Psoas muscle (tissue), 8 donors: Measurements from ENCODE around the gene PCDH9. TPM values are rescaled to one million over a fixed set of nuclear protein-coding genes. Genes with fewer than 3 reads are reported as not detected.

ENCODE experiments used
- ATAC-seq, 4 donors: fragments of 200-7000 bp; cut with Tn5 transposase; one replicate each; pipeline ENCODE4 v1.9.1; 2020; ENCODE audit warnings: moderate library complexity in 3 of 4, mild to moderate bottlenecking in 2 of 4
- DNase-seq, 2 donors: peaks; one replicate each; pipeline ENCODE4 v3.0.0-alpha.2; 2020
- H3K27ac ChIP-seq: fragments of 200-600 bp; one replicate; pipeline ENCODE4 v1.8.0; 2022
- H3K27me3 ChIP-seq, 3 donors: fragments of 200-600 bp in 1 of 3; one replicate each; pipeline versions ENCODE4 v1.6.1 to v1.8.0; 2013 to 2022; ENCODE audit warnings: low read length in 2 of 3, mild to moderate bottlenecking in 2 of 3, moderate library complexity in 1 of 3; ENCODE audit not compliant: insufficient read depth in 3 of 3
- H3K36me3 ChIP-seq, 2 donors: fragments of 200-600 bp in 1 of 2; one replicate each; pipeline versions ENCODE4 v1.6.1 to v1.8.0; 2013 to 2022; ENCODE audit warnings: low read depth in 1 of 2, mild to moderate bottlenecking in 1 of 2, moderate library complexity in 1 of 2; ENCODE audit not compliant: insufficient read depth in 1 of 2
- H3K4me1 ChIP-seq: fragments of 200-600 bp; one replicate; pipeline ENCODE4 v1.8.0; 2022
- H3K4me3 ChIP-seq: fragments of 200-600 bp; one replicate; pipeline ENCODE4 v1.8.0; 2022; ENCODE audit warnings: mild to moderate bottlenecking
- H3K9me3 ChIP-seq: fragments of 200-600 bp; one replicate; pipeline ENCODE4 v1.8.0; 2022
- CTCF ChIP-seq: fragments of 200-600 bp; IDR thresholded peaks from one replicate; pipeline ENCODE4 v1.8.0; 2022; ENCODE audit warnings: antibody characterized with exemption
- WGBS, 3 donors: extraction: QIAGEN DNeasy Blood & Tissue Kit; methylation state at CpG; one replicate each; pipeline versions ENCODE4 v1.1.6 to v1.1.7; 2013; 5-methylcytosine and 5-hydroxymethylcytosine counted together
- intact Hi-C, 2 donors: fragments of 100-400 bp; cut with DNase I; formaldehyde crosslinking; loops; one replicate each; pipeline versions ENCODE4 v1.11.0 to v1.14.2; 2022
- polyA plus RNA-seq, 3 donors: library from polyadenylated mRNA; stranded (reverse); fragments of 200-250 nt; gene quantifications; one replicate each; pipeline ENCODE4 v1.2.3, GENCODE V29; 2013
- total RNA-seq, 4 donors: library from RNA; stranded (reverse); fragmentation: NEBNext Ultra II Directional in 2 of 4; extraction: Animal tissue kit (Norgen Biotek cat#: 25700) in 2 of 4; gene quantifications; one replicate each; pipeline versions ENCODE4 v1.2.1 to v1.2.4, GENCODE V29; 2021 to 2023
- donor health status: healthy with polysubstance abuse.
- donor health status: DM: no; HTN: no; CAD: no; lungs with moderate emphysema.
- donor health status: Bipolar disorder and iron deficiency.
- donor health status: healthy.
- donor health status: DM: yes; HTN: yes; CAD: no.
- donor health status: DM: no; HTN: no; CAD: no.
- donor health status: DM: no; HTN: no; CAD: no.
- donor health status: DM: yes; HTN: yes; CAD: no.

Gene PCDH9
- total and polyA plus RNA-seq, 7 donors, result 0.27 to 4.9 (median 2.1) TPM

- no peak for DNase-seq
- 86 to 95% (median 93%) methylated on average over 1 of the region's 1 CpG for WGBS, 3 donors
These were observed 819.8 kb downstream of the PCDH9 start for GRCh38 chr13:66410314-66410713.

DNA sequence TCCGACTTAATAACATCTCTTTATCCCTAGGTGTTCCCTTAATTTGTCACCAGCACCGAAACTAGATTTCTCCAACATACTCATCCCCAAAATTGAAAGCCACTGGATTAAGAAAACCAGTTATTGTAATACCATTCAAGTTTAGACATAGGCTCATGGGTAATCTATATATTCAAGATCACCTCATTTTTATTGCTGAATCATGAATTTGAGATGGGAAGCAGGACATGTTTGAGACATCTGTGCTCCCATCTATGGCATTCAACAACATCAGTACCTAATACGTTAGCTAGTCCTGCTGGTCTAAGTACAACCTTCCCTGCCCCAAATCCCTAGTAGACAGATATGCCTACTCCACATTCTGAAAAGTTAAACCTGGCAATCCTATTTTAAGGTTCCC is 820.6 kb downstream of the PCDH9 start:
- Histone ChIP-seq H3K9me3 (no peaks in the 10 kb centered on the region), H3K4me3 (no peak overlapping the region), H3K4me1 (peaks cover 13% of the 10 kb centered on the region), H3K27me3 (no peaks in the 10 kb centered on the region), H3K36me3 (no peaks in the 10 kb centered on the region), H3K27ac (no peak overlapping the region)
- 85 to 90% (median 87%) methylated on average over 3 of the region's 3 CpGs for WGBS, 3 donors
- TF ChIP-seq CTCF, result no peak
- DNase-seq (no peak), ATAC-seq (no peak)
- intact Hi-C loops, result no loop called here

More at GRCh38 chr13:66410314-66410713, 819.8 kb downstream of the PCDH9 start:
- intact Hi-C loops, result no loop called here
- no peak overlapping the region for H3K4me3 ChIP-seq
- no peaks in the 10 kb centered on the region for H3K36me3 ChIP-seq
- no peak for ATAC-seq
- peaks cover 13% of the 10 kb centered on the region for H3K4me1 ChIP-seq
- no peaks in the 10 kb centered on the region for H3K9me3 ChIP-seq
- H3K27me3 ChIP-seq, result no peaks in the 10 kb centered on the region
- TF ChIP-seq CTCF, result no peak
- H3K27ac ChIP-seq, result no peak overlapping the region

DNA sequence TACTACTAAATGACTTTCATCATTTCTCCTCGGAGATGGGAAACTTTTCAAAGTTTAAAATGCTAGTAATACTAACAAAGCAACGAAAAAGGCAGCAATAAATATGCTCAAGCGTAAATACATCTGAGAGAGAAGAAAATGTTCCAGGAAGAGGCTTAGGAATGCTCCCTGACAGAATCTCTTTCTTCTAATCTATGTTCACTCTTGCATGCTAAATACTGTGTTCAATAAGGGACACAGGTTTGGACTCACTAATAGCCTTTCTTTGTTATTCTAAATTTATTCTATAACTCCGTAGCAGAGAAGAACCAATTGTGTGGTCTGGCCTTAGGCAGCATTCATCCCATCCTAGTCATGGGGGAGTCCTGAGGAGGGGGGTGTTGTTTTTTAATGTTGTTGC is 823.0 kb downstream of the PCDH9 start:
- Histone ChIP-seq H3K9me3 (no peaks in the 10 kb centered on the region), H3K27me3 (no peaks in the 10 kb centered on the region), H3K4me3 (no peak overlapping the region), H3K36me3 (no peaks in the 10 kb centered on the region), H3K27ac (no peak overlapping the region), H3K4me1 (peaks cover 13% of the 10 kb centered on the region)
- DNase-seq (no peak), ATAC-seq (no peak)
- no peak for TF ChIP-seq CTCF
- intact Hi-C loops, result no loop called here
- WGBS, 3 donors, result 68 to 81% (median 71%) methylated on average over 4 of the region's 4 CpGs

DNA sequence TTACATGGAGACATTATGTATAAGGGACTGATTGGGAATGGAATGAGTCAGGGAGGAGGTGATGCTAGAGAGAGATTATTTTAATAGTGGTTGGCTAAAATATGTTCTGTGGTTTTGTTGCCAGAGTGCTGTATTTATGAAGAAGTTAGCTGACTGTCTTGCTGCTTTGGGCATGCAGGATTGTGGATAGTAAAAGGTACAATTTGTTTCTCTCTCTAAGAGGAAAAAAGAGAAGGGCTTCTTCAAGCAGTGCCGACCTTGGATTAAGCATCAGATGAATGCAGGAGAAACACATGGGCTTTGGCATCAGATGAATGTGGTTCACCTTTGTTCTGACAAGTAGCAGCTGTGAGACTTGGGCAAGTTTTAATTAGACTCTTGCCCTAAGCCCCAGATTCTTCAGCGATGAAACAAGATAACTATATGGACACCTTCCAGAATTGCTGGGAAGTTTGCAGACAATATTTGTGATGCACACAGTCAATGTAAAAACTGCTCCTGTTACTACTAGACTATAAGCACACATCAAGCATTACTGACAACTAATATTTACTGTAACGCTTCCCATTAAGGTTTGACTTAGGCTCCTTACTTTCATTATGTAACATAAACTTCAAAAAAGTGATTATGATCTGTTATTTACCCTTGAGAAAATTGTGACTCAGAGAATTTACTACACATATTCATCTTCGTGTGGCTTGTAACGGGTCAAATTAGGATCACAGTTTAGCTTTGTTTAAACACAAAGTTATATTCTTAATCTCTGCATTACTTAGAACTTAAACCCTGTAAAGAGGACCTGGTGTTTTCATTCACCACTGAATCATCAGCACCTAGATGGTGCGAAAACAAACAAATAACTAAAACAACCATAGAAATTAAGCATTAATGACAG is 824.0 kb downstream of the PCDH9 start:
- intact Hi-C loops, result no loop called here
- ATAC-seq (peak in 3 of 4 donors; percentile 54 to 84 (median 62)), DNase-seq (no peak)
- Histone ChIP-seq H3K27ac (no peak overlapping the region), H3K27me3 (no peaks in the 10 kb centered on the region), H3K9me3 (no peaks in the 10 kb centered on the region), H3K4me3 (no peak overlapping the region), H3K4me1 (peaks cover 13% of the 10 kb centered on the region), H3K36me3 (no peaks in the 10 kb centered on the region)
- no peak for TF ChIP-seq CTCF
- 41 to 54% (median 41%) methylated on average over 6 of the region's 6 CpGs for WGBS, 3 donors
